ENCODE results near the gene CCDC14. TPM values are rescaled to one million over a fixed set of nuclear protein-coding genes. Genes with fewer than 3 reads are reported as not detected.

Gene CCDC14
- total RNA-seq, 1 experiment from 2014 or later: 30.5 TPM

Other genes starting within 250 kb of the CCDC14 start
- gene MYLK, start 76.9 kb downstream of the CCDC14 start, total RNA-seq (2014; rRNA removed; shearing (Covaris generic)): 15.0 and 20.5 TPM in 2 replicates
- not detected in 2 replicates for gene ROPN1, start 30.9 kb upstream of the CCDC14 start, total RNA-seq (2014; rRNA removed; shearing (Covaris generic))
- 26.0 and 28.8 TPM in 2 replicates for gene KALRN, start 72.1 kb upstream of the CCDC14 start, total RNA-seq (2014; rRNA removed; shearing (Covaris generic))

Data from HT-29 (cell line).